Measurements from ENCODE around the gene STARD9. TPM values are rescaled to one million over a fixed set of nuclear protein-coding genes. Genes with fewer than 3 reads are reported as not detected.

STARD9 gene
- total RNA-seq, 1 donor from 2014 or later: 7.2 TPM

DNA sequence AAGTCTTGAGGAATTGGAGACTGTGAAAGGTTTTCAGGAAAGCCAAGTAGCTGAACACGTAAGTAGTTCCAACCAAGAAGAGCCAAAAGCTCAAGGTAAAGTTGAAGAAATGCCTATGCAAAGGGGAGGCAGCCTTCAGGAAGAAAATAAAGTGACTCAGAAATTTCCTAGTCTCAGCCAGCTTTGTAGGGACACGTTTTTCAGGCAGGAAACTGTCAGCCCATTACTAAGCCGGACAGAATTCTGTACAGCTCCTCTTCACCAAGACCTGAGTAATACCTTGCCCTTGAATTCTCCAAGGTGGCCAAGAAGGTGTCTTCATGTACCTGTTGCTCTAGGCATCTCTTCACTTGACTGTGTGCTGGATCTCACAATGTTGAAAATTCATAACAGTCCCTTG, 112.9 kb downstream of the STARD9 start:
- no peak for DNase-seq (ENCODE audit: low spot score)
- Mint-ChIP-seq H3K4me3 (ENCODE audit: unreplicated experiment) (no peak overlapping the region), H3K27ac (ENCODE audit: unreplicated experiment) (no peak overlapping the region), H3K9me3 (ENCODE audit: unreplicated experiment) (no peaks in the 10 kb centered on the region), H3K4me1 (ENCODE audit: unreplicated experiment) (no peaks in the 10 kb centered on the region), H3K27me3 (ENCODE audit: unreplicated experiment) (peaks cover 6% of the 10 kb centered on the region), H3K36me3 (ENCODE audit: low read depth, unreplicated experiment) (peaks cover 20% of the 10 kb centered on the region)
- TF ChIP-seq CTCF (IDR thresholded peaks at IDR 0.05; ENCODE audit: unreplicated experiment): no peak

- Mint-ChIP-seq H3K4me1 (ENCODE audit: unreplicated experiment) (no peaks in the 10 kb centered on the region), H3K27me3 (ENCODE audit: unreplicated experiment) (peaks cover 8% of the 10 kb centered on the region), H3K9me3 (ENCODE audit: unreplicated experiment) (no peaks in the 10 kb centered on the region), H3K36me3 (ENCODE audit: low read depth, unreplicated experiment) (peaks cover 16% of the 10 kb centered on the region), H3K27ac (ENCODE audit: unreplicated experiment) (peak overlapping the region; percentile 18), H3K4me3 (ENCODE audit: unreplicated experiment) (peak overlapping the region; percentile 44)
- no peak for TF ChIP-seq CTCF (IDR thresholded peaks at IDR 0.05; ENCODE audit: unreplicated experiment)
- DNase-seq (ENCODE audit: low spot score): no peak
Observed at GRCh38 chr15:42691308-42691707, 115.9 kb downstream of the STARD9 start.

- Mint-ChIP-seq H3K27ac (ENCODE audit: unreplicated experiment) (peak overlapping the region; percentile 18), H3K9me3 (ENCODE audit: unreplicated experiment) (no peaks in the 10 kb centered on the region), H3K4me1 (ENCODE audit: unreplicated experiment) (no peaks in the 10 kb centered on the region), H3K27me3 (ENCODE audit: unreplicated experiment) (peaks cover 8% of the 10 kb centered on the region), H3K36me3 (ENCODE audit: low read depth, unreplicated experiment) (peaks cover 16% of the 10 kb centered on the region), H3K4me3 (ENCODE audit: unreplicated experiment) (peak overlapping the region; percentile 44)
- TF ChIP-seq CTCF (IDR thresholded peaks at IDR 0.05; ENCODE audit: unreplicated experiment): no peak
- DNase-seq (ENCODE audit: low spot score): no peak
Observed at GRCh38 chr15:42691770-42692169, 116.4 kb downstream of the STARD9 start.

DNA sequence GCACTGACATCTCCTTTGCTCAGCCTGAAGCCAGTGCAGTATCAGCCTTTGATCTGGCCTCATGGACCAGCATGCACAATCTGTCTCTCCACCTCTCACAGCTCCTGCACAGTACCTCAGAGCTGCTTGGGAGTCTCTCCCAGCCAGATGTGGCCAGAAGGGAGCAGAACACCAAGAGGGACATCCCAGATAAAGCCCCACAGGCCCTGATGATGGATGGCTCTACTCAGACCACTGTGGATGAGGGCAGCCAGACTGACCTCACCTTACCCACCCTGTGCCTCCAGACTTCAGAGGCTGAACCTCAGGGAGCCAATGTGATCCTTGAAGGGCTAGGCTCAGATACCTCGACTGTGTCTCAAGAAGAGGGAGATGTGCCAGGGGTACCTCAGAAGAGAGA, 117.1 kb downstream of the STARD9 start:
- H3K27ac Mint-ChIP-seq (ENCODE audit: unreplicated experiment): no peak overlapping the region
- peaks cover 16% of the 10 kb centered on the region for H3K36me3 Mint-ChIP-seq (ENCODE audit: low read depth, unreplicated experiment)
- H3K4me1 Mint-ChIP-seq (ENCODE audit: unreplicated experiment): no peaks in the 10 kb centered on the region
- H3K27me3 Mint-ChIP-seq (ENCODE audit: unreplicated experiment): peaks cover 8% of the 10 kb centered on the region
- DNase-seq (ENCODE audit: low spot score): no peak
- no peak overlapping the region for H3K4me3 Mint-ChIP-seq (ENCODE audit: unreplicated experiment)
- no peaks in the 10 kb centered on the region for H3K9me3 Mint-ChIP-seq (ENCODE audit: unreplicated experiment)
- no peak for TF ChIP-seq CTCF (IDR thresholded peaks at IDR 0.05; ENCODE audit: unreplicated experiment)

GRCh38 chr15:42692997-42693396, 117.6 kb downstream of the STARD9 start:
- Mint-ChIP-seq H3K9me3 (ENCODE audit: unreplicated experiment) (no peaks in the 10 kb centered on the region), H3K4me1 (ENCODE audit: unreplicated experiment) (no peaks in the 10 kb centered on the region), H3K27me3 (ENCODE audit: unreplicated experiment) (peaks cover 8% of the 10 kb centered on the region), H3K4me3 (ENCODE audit: unreplicated experiment) (no peak overlapping the region), H3K27ac (ENCODE audit: unreplicated experiment) (no peak overlapping the region), H3K36me3 (ENCODE audit: low read depth, unreplicated experiment) (peaks cover 12% of the 10 kb centered on the region)
- DNase-seq (ENCODE audit: low spot score): no peak
- TF ChIP-seq CTCF (IDR thresholded peaks at IDR 0.05; ENCODE audit: unreplicated experiment): no peak
